Endothelial cell of umbilical vein (primary cell): ENCODE data around the gene RFNG. TPM values are rescaled to one million over a fixed set of nuclear protein-coding genes. Genes with fewer than 3 reads are reported as not detected.

Experiments used
- BruUV-seq: library from RNA; stranded (reverse); fragments of 400-500 nt; replicated peaks from 2 replicates; lab custom pipeline; 2021; lab: Mats Ljungman, UMichigan
- CTCF ChIA-PET: fragments of 300-600, 350-600 bp; sonication (Branson Sonifier 250); formaldehyde crosslinking; loops from one replicate; lab custom pipeline; 2021; ENCODE audit warnings: antibody characterized with exemption, inconsistent platforms; lab: Charles Lee
- POLR2A ChIA-PET: fragments of 300-600, 350-600 bp; sonication (Branson Sonifier 250); formaldehyde crosslinking; loops from one replicate; lab custom pipeline; 2021; ENCODE audit warnings: antibody characterized with exemption, inconsistent platforms; lab: Charles Lee
- DNase-seq: peaks from one replicate; pipeline ENCODE4 v3.0.0-alpha.2; 2011; ENCODE audit warnings: low read depth, low spot score
- FAIRE-seq: peaks from 2 replicates; lab custom pipeline; 2011; peaks lifted over from hg19 to GRCh38; lab: Jason Lieb, UNC
- H2AFZ ChIP-seq: 2 replicates; pipeline ENCODE4 v1.6.0; 2012; ENCODE audit warnings: low read depth, low read length, control low read depth, inconsistent platforms
- H3K27ac ChIP-seq: 2 replicates; pipeline ENCODE4 v1.5.1; 2011; ENCODE audit warnings: low read depth, mild to moderate bottlenecking, control low read depth, low read length, moderate library complexity; ENCODE audit not compliant: insufficient read depth
- H3K27me3 ChIP-seq, 2 experiments: 2 replicates each; pipeline versions ENCODE4 v1.6.0 to v1.6.1; 2011; ENCODE audit warnings: low read length in 2 of 2, mixed read lengths in 1 of 2; ENCODE audit not compliant: control insufficient read depth in 2 of 2, insufficient read depth in 2 of 2
- H3K36me3 ChIP-seq, 2 experiments: 2 replicates in 1 of 2; 3 replicates in 1 of 2; pipeline ENCODE4 v1.5.1; 2011; ENCODE audit warnings: low read length in 2 of 2, mild to moderate bottlenecking in 1 of 2, moderate library complexity in 1 of 2; ENCODE audit not compliant: control insufficient read depth in 2 of 2, insufficient read depth in 2 of 2; ENCODE audit errors: extremely low read depth in 1 of 2
- H3K4me1 ChIP-seq: 3 replicates; pipeline ENCODE4 v1.5.1; 2011; ENCODE audit warnings: mild to moderate bottlenecking, low read length; ENCODE audit not compliant: control insufficient read depth, insufficient read depth; ENCODE audit errors: extremely low read depth
- H3K4me2 ChIP-seq: 2 replicates; pipeline ENCODE4 v1.6.1; 2011; ENCODE audit warnings: low read length, control low read depth, mixed read lengths; ENCODE audit not compliant: insufficient read depth
- H3K4me3 ChIP-seq, 3 experiments: fragments of 200-600 bp in 1 of 3; sonication (generic), shearing (Covaris generic) in 1 of 3; replicated peaks in 1 of 3; 2 replicates each; pipeline ENCODE4 v1.5.1; 2011 to 2016; ENCODE audit warnings: control low read depth in 3 of 3, low read length in 3 of 3, mild to moderate bottlenecking in 2 of 3, inconsistent platforms in 1 of 3, low read depth in 1 of 3, moderate library complexity in 1 of 3; ENCODE audit not compliant: insufficient read depth in 1 of 3
- H3K79me2 ChIP-seq: 2 replicates; pipeline ENCODE4 v1.6.0; 2012; ENCODE audit warnings: low read length, inconsistent platforms; ENCODE audit not compliant: control insufficient read depth, insufficient read depth
- H3K9ac ChIP-seq: replicated peaks from 2 replicates; pipeline ENCODE3; 2011; ENCODE audit warnings: low read length, control low read depth; ENCODE audit not compliant: insufficient read depth; ENCODE audit errors: extremely low read depth
- H3K9me1 ChIP-seq: replicated peaks from 3 replicates; pipeline ENCODE4 v1.6.0; 2011; ENCODE audit warnings: mild to moderate bottlenecking, low read length; ENCODE audit not compliant: control insufficient read depth, insufficient read depth; ENCODE audit errors: extremely low read depth
- H3K9me3 ChIP-seq: replicated peaks from 2 replicates; pipeline ENCODE4 v1.5.1; 2012; ENCODE audit warnings: low read length, inconsistent platforms; ENCODE audit not compliant: control insufficient read depth, insufficient read depth
- H4K20me1 ChIP-seq: replicated peaks from 2 replicates; pipeline ENCODE3; 2011; ENCODE audit warnings: mild to moderate bottlenecking, low read length; ENCODE audit not compliant: control insufficient read depth, insufficient read depth; ENCODE audit errors: extremely low read depth
- CTCF ChIP-seq, 2 donors: IDR thresholded peaks; 1 replicate in 1 of 2; 2 replicates in 1 of 2; pipeline ENCODE4 v1.5.1; 2011; ENCODE audit warnings: low read length in 2 of 2, mild to moderate bottlenecking in 2 of 2, moderate library complexity in 2 of 2, control low read depth in 1 of 2, inconsistent platforms in 1 of 2, low read depth in 1 of 2; ENCODE audit not compliant: insufficient read depth in 1 of 2; ENCODE audit errors: extremely low read depth in 1 of 2
- FOS ChIP-seq: IDR thresholded peaks from 2 replicates; pipeline ENCODE4 v1.6.1; 2011; ENCODE audit warnings: mild to moderate bottlenecking, low read length, moderate library complexity, borderline replicate concordance; ENCODE audit not compliant: insufficient read depth
- GATA2 ChIP-seq: IDR thresholded peaks from 2 replicates; pipeline ENCODE4 v1.7.0; 2011; ENCODE audit warnings: low read depth, mild to moderate bottlenecking, moderate library complexity, mixed read lengths, low read length; ENCODE audit not compliant: insufficient read length, insufficient read depth
- JUN ChIP-seq: IDR thresholded peaks from 2 replicates; pipeline ENCODE4 v1.6.1; 2011; ENCODE audit warnings: borderline replicate concordance, low read depth; ENCODE audit not compliant: insufficient read length, insufficient read depth
- MYC ChIP-seq: IDR thresholded peaks from one replicate; pipeline ENCODE4 v1.6.1; 2011; ENCODE audit warnings: mild to moderate bottlenecking, low read depth, low read length
- POLR2A ChIP-seq: IDR thresholded peaks from 2 replicates; pipeline ENCODE4 v1.6.1; 2012; ENCODE audit warnings: low read depth, mild to moderate bottlenecking, control low read depth, low read length
- dilution Hi-C: fragments of 300-500 bp; cut with MboI; formaldehyde crosslinking; loops from one replicate; pipeline ENCODE4 v1.15.0; 2019; ENCODE audit warnings: low sequenced_read_pairs; ENCODE audit not compliant: extremely low pct_ligation_motif_present
- intact Hi-C: fragments of 100-400 bp; cut with micrococcal nuclease; formaldehyde crosslinking; loops from one replicate; pipeline ENCODE4 v1.10.0; 2022
- polyA plus RNA-seq, 4 experiments: library from polyadenylated mRNA; depleted of rRNA in 3 of 4; stranded (reverse) in 3 of 4; unstranded in 1 of 4; fragments of >200 nt; gene quantifications; 2 replicates each; pipeline versions ENCODE4 v1.2.1 to v1.2.3, GENCODE V29; 2011 to 2012; ENCODE audit warnings: missing spikeins in 1 of 4
- total RNA-seq: library from RNA; stranded (reverse); gene quantifications from 2 replicates; pipeline ENCODE4 v1.2.3, GENCODE V29; 2021
- TF ChIP-seq, protein P1 (sequence below): IDR thresholded peaks from 2 replicates; pipeline ENCODE4 v1.6.1; 2011; ENCODE audit not compliant: insufficient read depth, insufficient read length

The RFNG gene
- total and polyA plus RNA-seq, 2 donors (not counting 3 experiments of a cell fraction or from before 2014, with no cell fraction given): 33.7 to 40.0 TPM

- no peak for TF ChIP-seq POLR2A
- no peak for TF ChIP-seq GATA2
- TF ChIP-seq CTCF (IDR thresholded peaks at IDR 0.05; ENCODE audit: extremely low read depth in 1 of 2, insufficient read depth in 1 of 2, low read depth in 1 of 2, low read length in 2 of 2): no peak
- TF ChIP-seq, protein P1, sequence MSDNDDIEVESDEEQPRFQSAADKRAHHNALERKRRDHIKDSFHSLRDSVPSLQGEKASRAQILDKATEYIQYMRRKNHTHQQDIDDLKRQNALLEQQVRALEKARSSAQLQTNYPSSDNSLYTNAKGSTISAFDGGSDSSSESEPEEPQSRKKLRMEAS: no peak
- TF ChIP-seq MYC: no peak
- no peak for TF ChIP-seq JUN
- no peak for TF ChIP-seq FOS
- H3K36me3 ChIP-seq: no peaks in the 10 kb centered on the region
- dilution Hi-C loops: no loop called here
- no peak overlapping the region for H2AFZ ChIP-seq
- peaks cover 7% of the 10 kb centered on the region for H3K79me2 ChIP-seq
- H3K27me3 ChIP-seq: no peaks in the 10 kb centered on the region
- peaks cover 16% of the 10 kb centered on the region for H3K4me1 ChIP-seq
- no TSS peak for BruUV-seq
- no peak overlapping the region for H3K4me2 ChIP-seq
- no peak overlapping the region for H3K9ac ChIP-seq
- FAIRE-seq (no peak), DNase-seq (no peak)
- no peaks in the 10 kb centered on the region for H4K20me1 ChIP-seq
- no peaks in the 10 kb centered on the region for H3K9me3 ChIP-seq
- CTCF ChIA-PET: no interaction called here
- H3K27ac ChIP-seq: no peak overlapping the region
- H3K9me1 ChIP-seq: no peaks in the 10 kb centered on the region
- POLR2A ChIA-PET: interaction anchor here (0.6 kb wide), 1 partner anchor 60 kb away, joined by 7 read pairs; no protein-coding TSS in a partner anchor
- intact Hi-C loops: loop anchor here (10.0 kb wide), 2 partner anchors 200 to 380 kb away; partner anchors contain the start of genes HEXD and OGFOD3
- H3K4me3 ChIP-seq: no peak overlapping the region
Observed at GRCh38 chr17:82034371-82035011, 17.1 kb downstream of the RFNG start.
